PC-3 (cell line): Measurements from ENCODE around the gene USO1.

ENCODE experiments used
- CTCF ChIP-seq: fragments of 300-600 bp; sonication (generic); conservative IDR thresholded peaks from 2 replicates; pipeline ENCODE4 v1.5.1; 2017; ENCODE audit warnings: antibody characterized with exemption, low read depth, mild to moderate bottlenecking, low read length
- EZH2 ChIP-seq: fragments of 300-600 bp; sonication (generic); IDR thresholded peaks from one replicate; pipeline ENCODE4 v1.6.1; 2017; ENCODE audit warnings: antibody characterized with exemption, mild to moderate bottlenecking, low read length; ENCODE audit not compliant: unreplicated experiment

DNA sequence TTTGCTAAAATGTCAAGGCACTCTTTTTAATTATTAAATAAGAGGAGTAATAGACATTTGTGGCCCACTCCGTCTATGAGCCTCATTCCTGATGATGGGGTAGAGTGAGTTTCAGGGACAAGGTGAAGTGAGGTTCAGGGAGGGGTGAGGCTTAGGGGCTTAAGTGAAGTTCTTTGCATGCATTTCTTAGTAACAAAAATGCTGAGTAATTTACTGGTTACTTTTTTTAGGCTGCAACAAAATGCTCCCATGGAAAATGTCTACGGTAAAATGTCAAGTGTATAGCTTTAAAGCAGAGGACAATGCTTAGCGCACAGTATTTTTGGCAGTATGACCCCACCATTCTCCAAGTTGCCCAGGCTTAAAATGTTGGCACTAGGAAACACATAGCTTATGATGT, 2.0 kb upstream of the USO1 start:
- no peak for TF ChIP-seq EZH2
- no peak for TF ChIP-seq CTCF
